HepG2 (cell line): ENCODE measurements around the gene ANO3. TPM values are rescaled to one million over a fixed set of nuclear protein-coding genes. Genes with fewer than 3 reads are reported as not detected.

Experiments
- ATAC-seq: fragments of 200-7000 bp; cut with Tn5 transposase; 3 replicates; pipeline ENCODE4 v1.9.1; 2020; ENCODE audit warnings: mild to moderate bottlenecking, moderate library complexity
- BruUV-seq: library from RNA; stranded (reverse); fragments of 400-500 nt; replicated peaks from 2 replicates; lab custom pipeline; 2021; lab: Mats Ljungman, UMichigan
- CTCF ChIA-PET: fragments of 300-600 bp; formaldehyde crosslinking; extraction: SDS; loops from one replicate; lab custom pipeline; 2021; ENCODE audit warnings: low total read pairs, inconsistent platforms, low intra/inter-chr PET ratio; lab: Yijun Ruan, JAX
- POLR2A ChIA-PET: fragments of 350-600 bp; sonication (Branson Sonifier 250); formaldehyde crosslinking; loops from one replicate; lab custom pipeline; 2020; ENCODE audit warnings: antibody characterized with exemption, inconsistent platforms; lab: Yijun Ruan, JAX
- DNase-seq: peaks from one replicate; pipeline ENCODE4 v3.0.0-alpha.2; 2015; ENCODE audit warnings: low spot score
- FAIRE-seq: peaks from 3 replicates; lab custom pipeline; 2011; peaks lifted over from hg19 to GRCh38; lab: Jason Lieb, UNC
- H2AFZ ChIP-seq: one replicate; pipeline ENCODE4 v1.6.1; 2011; ENCODE audit warnings: low read length, inconsistent platforms
- H3K27ac ChIP-seq: fragments of 300-600 bp; 3 replicates; pipeline ENCODE4 v1.8.0; 2011; ENCODE audit warnings: mixed run types, mild to moderate bottlenecking, mixed read lengths, low read length, inconsistent platforms; ENCODE audit not compliant: insufficient read depth; ENCODE audit errors: extremely low read length
- H3K27me3 ChIP-seq, 2 experiments: fragments of 200-600 bp in 1 of 2; 2 replicates in 1 of 2; 3 replicates in 1 of 2; pipeline versions ENCODE4 v1.6.0 to v1.8.0; 2011; ENCODE audit warnings: low read length in 2 of 2, mild to moderate bottlenecking in 2 of 2, moderate library complexity in 2 of 2, inconsistent platforms in 1 of 2; ENCODE audit not compliant: insufficient read depth in 2 of 2, control insufficient read depth in 1 of 2
- H3K36me3 ChIP-seq, 2 experiments: fragments of 200-600 bp in 1 of 2; replicated peaks in 1 of 2; 2 replicates in 1 of 2; 3 replicates in 1 of 2; pipeline versions ENCODE4 v1.5.1 to v1.8.0; 2011; ENCODE audit warnings: low read length in 2 of 2, inconsistent platforms in 1 of 2; ENCODE audit not compliant: insufficient read depth in 2 of 2, control insufficient read depth in 1 of 2
- H3K4me1 ChIP-seq: 2 replicates; pipeline ENCODE4 v1.5.1; 2012; ENCODE audit warnings: low read length, inconsistent platforms; ENCODE audit not compliant: insufficient read depth
- H3K4me2 ChIP-seq: 2 replicates; pipeline ENCODE4 v1.6.0; 2011; ENCODE audit warnings: low read depth, low read length, inconsistent platforms
- H3K4me3 ChIP-seq, 3 experiments: fragments of 200-600 bp in 1 of 3; sonication (generic), shearing (Covaris generic) in 1 of 3; replicated peaks in 1 of 3; 2 replicates each; pipeline ENCODE4 v1.5.1; 2011 to 2016; ENCODE audit warnings: low read length in 3 of 3, inconsistent platforms in 2 of 3, low read depth in 2 of 3, mild to moderate bottlenecking in 2 of 3, control low read depth in 1 of 3, mixed read lengths in 1 of 3; ENCODE audit not compliant: insufficient read depth in 1 of 3
- H3K79me2 ChIP-seq: one replicate; pipeline ENCODE4 v1.6.1; 2011; ENCODE audit warnings: low read length, inconsistent platforms; ENCODE audit not compliant: insufficient read depth
- H3K9ac ChIP-seq: 2 replicates; pipeline ENCODE4 v1.6.0; 2011; ENCODE audit warnings: mild to moderate bottlenecking, low read depth, low read length, inconsistent platforms; ENCODE audit not compliant: insufficient read depth
- H3K9me3 ChIP-seq: 2 replicates; pipeline ENCODE4 v1.5.1; 2012; ENCODE audit warnings: mild to moderate bottlenecking, low read length
- H4K20me1 ChIP-seq: 2 replicates; pipeline ENCODE4 v1.6.0; 2011; ENCODE audit warnings: inconsistent platforms, mild to moderate bottlenecking, low read length, moderate library complexity; ENCODE audit not compliant: insufficient read depth
- BRD4 ChIP-seq: sonication (generic); formaldehyde crosslinking; IDR thresholded peaks from 2 replicates; pipeline ENCODE4 v1.4.0; 2020; ENCODE audit warnings: missing genetic modification reagents
- DR1 ChIP-seq: sonication (generic); formaldehyde crosslinking; IDR thresholded peaks from 2 replicates; pipeline ENCODE4 v1.8.0; 2021; ENCODE audit warnings: mild to moderate bottlenecking, missing genetic modification reagents, inconsistent platforms
- IRX3 ChIP-seq: sonication (generic); formaldehyde crosslinking; IDR thresholded peaks from 2 replicates; pipeline ENCODE4 v1.8.1; 2023; ENCODE audit warnings: mild to moderate bottlenecking, low read depth, missing genetic modification reagents, borderline replicate concordance
- RFXANK ChIP-seq: IDR thresholded peaks from 2 replicates; pipeline ENCODE4 v1.6.1; 2016
- SPEN ChIP-seq: sonication (generic); formaldehyde crosslinking; IDR thresholded peaks from 2 replicates; pipeline ENCODE4 v1.5.1; 2020; ENCODE audit warnings: low read depth, mild to moderate bottlenecking, missing genetic modification reagents
- SRSF4 ChIP-seq: fragments of 200-400 bp; formaldehyde crosslinking; IDR thresholded peaks from one replicate; pipeline ENCODE4 v1.6.1; 2018; ENCODE audit warnings: mild to moderate bottlenecking, low read depth, low read length, moderate library complexity; ENCODE audit not compliant: poor library complexity, severe bottlenecking
- ZBTB34 ChIP-seq: sonication (generic); formaldehyde crosslinking; IDR thresholded peaks from 2 replicates; pipeline ENCODE4 v1.8.0; 2022; ENCODE audit warnings: mild to moderate bottlenecking, missing genetic modification reagents
- ZFP37 ChIP-seq: sonication (generic); formaldehyde crosslinking; IDR thresholded peaks from 2 replicates; pipeline ENCODE4 v1.4.0; 2020; ENCODE audit warnings: missing genetic modification reagents, borderline replicate concordance
- ZNF224 ChIP-seq: sonication (generic); formaldehyde crosslinking; IDR thresholded peaks from 2 replicates; pipeline ENCODE4 v1.5.0; 2020; ENCODE audit warnings: mild to moderate bottlenecking, missing genetic modification reagents
- ZNF503 ChIP-seq: sonication (generic); formaldehyde crosslinking; IDR thresholded peaks from 2 replicates; pipeline ENCODE4 v1.4.0; 2020; ENCODE audit warnings: missing genetic modification reagents
- ZNF704 ChIP-seq: sonication (generic); formaldehyde crosslinking; IDR thresholded peaks from 2 replicates; pipeline ENCODE4 v1.8.1; 2023; ENCODE audit warnings: mild to moderate bottlenecking, inconsistent platforms, moderate library complexity, missing genetic modification reagents, borderline replicate concordance
- WGBS: methylation state at CpG from one replicate; pipeline ENCODE4 v1.1.6; 2017; ENCODE audit warnings: low lambda C conversion rate; 5-methylcytosine and 5-hydroxymethylcytosine counted together
- in situ Hi-C: cut with HindIII; loops from 2 replicates; pipeline ENCODE4 v1.10.0; 2017; ENCODE audit warnings: low pct_unique_long_range_greater_than_20kb; ENCODE audit not compliant: extremely low pct_ligation_motif_present
- intact Hi-C: fragments of 100-400 bp; cut with micrococcal nuclease; formaldehyde crosslinking; loops from one replicate; pipeline ENCODE4 v1.10.0; 2022; ENCODE audit not compliant: unreplicated experiment
- polyA plus RNA-seq, 8 experiments: library from polyadenylated mRNA; depleted of rRNA in 3 of 8; stranded (reverse) in 7 of 8; unstranded in 1 of 8; fragments of >200 nt; fragmentation: Illumina TruSeq in 4 of 8; extraction: Trizol in 4 of 8; gene quantifications; 2 replicates each; pipeline versions ENCODE4 v1.2.1 to v1.2.3, GENCODE V29; 2011 to 2016; ENCODE audit warnings: low read depth in 4 of 8, missing spikeins in 1 of 8, mixed read lengths in 1 of 8; ENCODE audit not compliant: insufficient read depth in 1 of 8
- total RNA-seq, 5 experiments: library from RNA; depleted of rRNA; stranded (reverse); fragments of >200 nt; fragmentation: Illumina TruSeq; extraction: Trizol; gene quantifications; 2 replicates each; pipeline ENCODE4 v1.2.3, GENCODE V29; 2016; ENCODE audit warnings: low read depth in 1 of 5
- TF ChIP-seq, protein P1 (sequence below): sonication (generic); formaldehyde crosslinking; IDR thresholded peaks from 2 replicates; pipeline ENCODE4 v1.5.1; 2020; ENCODE audit warnings: mild to moderate bottlenecking, missing genetic modification reagents
- TF ChIP-seq, protein P2 (sequence below): sonication (generic); formaldehyde crosslinking; IDR thresholded peaks from 2 replicates; pipeline ENCODE4 v1.5.0; 2020; ENCODE audit warnings: mild to moderate bottlenecking, missing genetic modification reagents
- TF ChIP-seq, protein P3 (sequence below): sonication (generic); formaldehyde crosslinking; IDR thresholded peaks from 2 replicates; pipeline ENCODE4 v1.4.0; 2020; ENCODE audit warnings: low read depth, mild to moderate bottlenecking, missing genetic modification reagents

Gene ANO3
- total and polyA plus RNA-seq, 2 of the 13 experiments (the other 11 are each of a cell fraction or from before 2014, with no cell fraction given), result 0.17 to 0.44 TPM

DNA sequence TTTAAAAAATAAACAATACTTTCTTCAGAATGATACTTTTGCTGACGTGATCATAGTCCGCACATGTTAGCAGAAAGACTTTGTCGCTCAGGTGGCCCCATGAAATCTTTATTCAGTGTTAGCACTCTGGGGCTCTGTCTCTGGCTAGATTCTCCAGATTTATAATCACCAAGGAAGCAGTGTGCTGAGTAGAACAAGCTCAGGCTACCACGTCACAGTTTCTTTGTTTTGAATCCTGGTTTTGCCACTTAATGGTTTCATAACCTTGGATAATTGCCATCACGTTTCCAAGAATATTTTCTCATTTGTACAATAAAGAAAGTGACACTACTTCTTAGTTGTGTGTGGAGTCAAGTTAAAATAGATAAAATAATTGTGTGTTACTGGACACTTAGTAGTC lies 244.0 kb downstream of the ANO3 start:
- H3K4me2 ChIP-seq, result no peak overlapping the region
- WGBS, result 64% methylated on average over 5 of the region's 5 CpGs
- ATAC-seq, result no peak
- POLR2A ChIA-PET, result no interaction called here
- no peaks in the 10 kb centered on the region for H3K27me3 ChIP-seq
- H4K20me1 ChIP-seq, result no peaks in the 10 kb centered on the region
- TF ChIP-seq, protein P1, sequence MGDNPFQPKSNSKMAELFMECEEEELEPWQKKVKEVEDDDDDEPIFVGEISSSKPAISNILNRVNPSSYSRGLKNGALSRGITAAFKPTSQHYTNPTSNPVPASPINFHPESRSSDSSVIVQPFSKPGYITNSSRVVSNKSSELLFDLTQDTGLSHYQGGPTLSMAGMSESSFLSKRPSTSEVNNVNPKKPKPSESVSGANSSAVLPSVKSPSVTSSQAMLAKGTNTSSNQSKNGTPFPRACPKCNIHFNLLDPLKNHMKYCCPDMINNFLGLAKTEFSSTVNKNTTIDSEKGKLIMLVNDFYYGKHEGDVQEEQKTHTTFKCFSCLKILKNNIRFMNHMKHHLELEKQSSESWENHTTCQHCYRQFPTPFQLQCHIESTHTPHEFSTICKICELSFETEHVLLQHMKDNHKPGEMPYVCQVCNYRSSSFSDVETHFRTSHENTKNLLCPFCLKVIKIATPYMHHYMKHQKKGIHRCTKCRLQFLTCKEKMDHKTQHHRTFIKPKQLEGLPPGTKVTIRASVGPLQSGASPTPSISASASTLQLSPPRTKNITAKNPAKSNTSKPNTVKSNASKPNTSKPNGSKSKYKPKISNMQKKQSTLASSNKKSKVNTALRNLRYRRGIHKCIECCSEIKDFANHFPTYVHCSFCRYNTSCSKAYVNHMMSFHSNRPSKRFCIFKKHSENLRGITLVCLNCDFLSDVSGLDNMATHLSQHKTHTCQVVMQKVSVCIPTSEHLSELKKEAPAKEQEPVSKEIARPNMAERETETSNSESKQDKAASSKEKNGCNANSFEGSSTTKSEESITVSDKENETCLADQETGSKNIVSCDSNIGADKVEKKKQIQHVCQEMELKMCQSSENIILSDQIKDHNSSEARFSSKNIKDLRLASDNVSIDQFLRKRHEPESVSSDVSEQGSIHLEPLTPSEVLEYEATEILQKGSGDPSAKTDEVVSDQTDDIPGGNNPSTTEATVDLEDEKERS (CRISPR knock-in tag), result no peak
- TF ChIP-seq ZNF224 (CRISPR knock-in tag) (no peak), SRSF4 (no peak), ZNF704 (CRISPR knock-in tag) (no peak), ZNF503 (no peak), IRX3 (CRISPR knock-in tag) (no peak), DR1 (CRISPR knock-in tag) (no peak), ZFP37 (CRISPR knock-in tag) (no peak), RFXANK (CRISPR knock-in tag) (no peak), ZBTB34 (CRISPR knock-in tag) (no peak), SPEN (CRISPR knock-in tag) (no peak), BRD4 (CRISPR knock-in tag) (no peak)
- TF ChIP-seq, protein P2, sequence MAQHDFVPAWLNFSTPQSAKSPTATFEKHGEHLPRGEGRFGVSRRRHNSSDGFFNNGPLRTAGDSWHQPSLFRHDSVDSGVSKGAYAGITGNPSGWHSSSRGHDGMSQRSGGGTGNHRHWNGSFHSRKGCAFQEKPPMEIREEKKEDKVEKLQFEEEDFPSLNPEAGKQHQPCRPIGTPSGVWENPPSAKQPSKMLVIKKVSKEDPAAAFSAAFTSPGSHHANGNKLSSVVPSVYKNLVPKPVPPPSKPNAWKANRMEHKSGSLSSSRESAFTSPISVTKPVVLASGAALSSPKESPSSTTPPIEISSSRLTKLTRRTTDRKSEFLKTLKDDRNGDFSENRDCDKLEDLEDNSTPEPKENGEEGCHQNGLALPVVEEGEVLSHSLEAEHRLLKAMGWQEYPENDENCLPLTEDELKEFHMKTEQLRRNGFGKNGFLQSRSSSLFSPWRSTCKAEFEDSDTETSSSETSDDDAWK (CRISPR knock-in tag), result no peak
- TF ChIP-seq, protein P3, sequence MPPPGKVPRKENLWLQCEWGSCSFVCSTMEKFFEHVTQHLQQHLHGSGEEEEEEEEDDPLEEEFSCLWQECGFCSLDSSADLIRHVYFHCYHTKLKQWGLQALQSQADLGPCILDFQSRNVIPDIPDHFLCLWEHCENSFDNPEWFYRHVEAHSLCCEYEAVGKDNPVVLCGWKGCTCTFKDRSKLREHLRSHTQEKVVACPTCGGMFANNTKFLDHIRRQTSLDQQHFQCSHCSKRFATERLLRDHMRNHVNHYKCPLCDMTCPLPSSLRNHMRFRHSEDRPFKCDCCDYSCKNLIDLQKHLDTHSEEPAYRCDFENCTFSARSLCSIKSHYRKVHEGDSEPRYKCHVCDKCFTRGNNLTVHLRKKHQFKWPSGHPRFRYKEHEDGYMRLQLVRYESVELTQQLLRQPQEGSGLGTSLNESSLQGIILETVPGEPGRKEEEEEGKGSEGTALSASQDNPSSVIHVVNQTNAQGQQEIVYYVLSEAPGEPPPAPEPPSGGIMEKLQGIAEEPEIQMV (CRISPR knock-in tag), result no peak
- TF ChIP-seq, all 625 proteins: peak for 0
- no peak overlapping the region for H3K9ac ChIP-seq
- H3K27ac ChIP-seq, result no peak overlapping the region
- in situ Hi-C loops (no loop called here), intact Hi-C loops (no loop called here)
- FAIRE-seq (no peak), DNase-seq (no peak)
- no peaks in the 10 kb centered on the region for H3K4me1 ChIP-seq
- H3K79me2 ChIP-seq, result no peaks in the 10 kb centered on the region
- no peak overlapping the region for H2AFZ ChIP-seq
- H3K4me3 ChIP-seq, result no peak overlapping the region
- BruUV-seq, result no TSS peak
- no peaks in the 10 kb centered on the region for H3K9me3 ChIP-seq
- CTCF ChIA-PET, result no interaction called here
- H3K36me3 ChIP-seq, result no peaks in the 10 kb centered on the region
